AG04449 (cell line): Measurements from ENCODE around the gene DROSHA.

ENCODE experiments used
- CTCF ChIA-PET: fragments of 350-600 bp; formaldehyde crosslinking; extraction: SDS; loops from one replicate; lab custom pipeline; 2021; ENCODE audit warnings: antibody characterized with exemption; lab: Yijun Ruan, JAX
- POLR2A ChIA-PET: fragments of 400-600, 350-600 bp; formaldehyde crosslinking; extraction: SDS; loops from one replicate; lab custom pipeline; 2020; ENCODE audit warnings: antibody characterized with exemption, inconsistent platforms; lab: Yijun Ruan, JAX
- DNase-seq: peaks from one replicate; pipeline ENCODE4 v3.0.0-alpha.2; 2010; ENCODE audit warnings: low read depth, low spot score
- H3K4me3 ChIP-seq: 2 replicates; pipeline ENCODE4 v1.5.1; 2011; ENCODE audit warnings: low read depth, mild to moderate bottlenecking, control low read depth, low read length
- TF ChIP-seq, protein P1 (sequence below): IDR thresholded peaks from one replicate; pipeline ENCODE4 v1.5.1; 2011; ENCODE audit warnings: mild to moderate bottlenecking, moderate library complexity, low read length, control low read depth, inconsistent platforms; ENCODE audit not compliant: insufficient read depth; ENCODE audit errors: missing control alignments

Gene DROSHA

DNA sequence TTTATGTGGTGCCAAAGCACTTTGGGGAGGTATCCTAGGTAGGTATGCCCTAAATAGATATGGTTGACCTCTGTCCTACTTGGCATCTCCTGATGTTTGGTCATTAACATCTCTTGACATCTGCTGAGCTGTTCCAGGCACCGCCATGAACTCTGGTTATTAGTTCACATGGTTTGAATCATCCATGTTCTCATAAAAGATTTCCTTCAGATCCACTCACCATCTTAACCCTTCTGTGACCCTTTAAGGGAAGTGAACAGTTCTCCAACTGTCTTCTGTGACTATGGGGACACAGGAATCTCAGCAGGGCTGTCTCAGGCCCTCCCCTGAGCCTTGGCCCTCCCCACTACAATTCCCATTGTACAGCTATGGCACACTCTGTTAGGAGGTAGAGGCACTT, 170.7 kb downstream of the DROSHA start:
- ChIA-PET CTCF (no interaction called here), POLR2A (no interaction called here)
- peak; percentile 53 for DNase-seq
- no peak overlapping the region for H3K4me3 ChIP-seq
- TF ChIP-seq, protein P1, sequence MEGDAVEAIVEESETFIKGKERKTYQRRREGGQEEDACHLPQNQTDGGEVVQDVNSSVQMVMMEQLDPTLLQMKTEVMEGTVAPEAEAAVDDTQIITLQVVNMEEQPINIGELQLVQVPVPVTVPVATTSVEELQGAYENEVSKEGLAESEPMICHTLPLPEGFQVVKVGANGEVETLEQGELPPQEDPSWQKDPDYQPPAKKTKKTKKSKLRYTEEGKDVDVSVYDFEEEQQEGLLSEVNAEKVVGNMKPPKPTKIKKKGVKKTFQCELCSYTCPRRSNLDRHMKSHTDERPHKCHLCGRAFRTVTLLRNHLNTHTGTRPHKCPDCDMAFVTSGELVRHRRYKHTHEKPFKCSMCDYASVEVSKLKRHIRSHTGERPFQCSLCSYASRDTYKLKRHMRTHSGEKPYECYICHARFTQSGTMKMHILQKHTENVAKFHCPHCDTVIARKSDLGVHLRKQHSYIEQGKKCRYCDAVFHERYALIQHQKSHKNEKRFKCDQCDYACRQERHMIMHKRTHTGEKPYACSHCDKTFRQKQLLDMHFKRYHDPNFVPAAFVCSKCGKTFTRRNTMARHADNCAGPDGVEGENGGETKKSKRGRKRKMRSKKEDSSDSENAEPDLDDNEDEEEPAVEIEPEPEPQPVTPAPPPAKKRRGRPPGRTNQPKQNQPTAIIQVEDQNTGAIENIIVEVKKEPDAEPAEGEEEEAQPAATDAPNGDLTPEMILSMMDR = no peak

DNA sequence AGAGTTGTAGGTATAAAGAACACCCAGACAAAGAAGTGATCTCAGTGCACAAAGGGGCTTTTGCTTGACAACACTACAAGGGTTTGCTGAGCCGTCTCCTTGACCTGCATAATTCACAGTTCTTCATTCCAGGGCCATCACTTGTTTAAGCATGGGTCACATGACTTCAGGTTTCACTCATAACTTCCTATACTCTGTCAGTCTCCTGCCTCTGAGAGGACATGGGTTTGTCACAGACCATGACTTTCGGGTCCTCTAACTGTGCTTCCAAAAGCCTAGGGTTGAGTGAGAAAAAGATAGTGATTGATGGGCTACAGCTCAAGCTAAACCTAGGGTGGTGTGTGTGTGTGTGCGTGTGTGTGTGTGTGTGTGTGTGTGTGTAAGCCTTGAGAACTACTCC, 172.1 kb downstream of the DROSHA start:
- DNase-seq = no peak
- CTCF ChIA-PET = interaction anchor here (0.9 to 1.3 kb wide), 4 partner anchors 17 to 90 kb away, joined by 3 read pairs; no protein-coding TSS in a partner anchor
- no peak overlapping the region for H3K4me3 ChIP-seq
- TF ChIP-seq, protein P1 = no peak
- POLR2A ChIA-PET = no interaction called here

DNA sequence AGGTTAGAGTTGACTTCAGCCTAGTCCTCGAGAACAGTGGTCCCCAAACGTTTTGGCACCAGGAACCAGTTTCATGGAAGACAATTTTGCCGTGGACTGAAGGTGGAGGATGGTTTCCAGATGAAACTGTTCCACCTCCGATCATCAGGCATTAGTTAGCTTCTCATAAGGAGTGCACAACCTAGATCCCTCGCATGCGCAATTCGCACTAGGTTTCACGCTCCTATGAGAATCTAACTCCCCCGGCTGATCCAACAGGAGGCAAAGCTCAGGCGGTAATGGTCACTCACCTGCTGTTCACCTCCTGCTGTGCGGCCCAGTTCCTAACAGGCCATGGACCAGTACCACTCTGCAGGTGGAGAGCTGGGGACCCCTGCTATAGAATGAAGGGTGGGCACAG, 174.9 kb downstream of the DROSHA start:
- ChIA-PET CTCF (no interaction called here), POLR2A (no interaction called here)
- no peak for DNase-seq
- TF ChIP-seq, protein P1 = no peak
- H3K4me3 ChIP-seq = no peak overlapping the region

DNA sequence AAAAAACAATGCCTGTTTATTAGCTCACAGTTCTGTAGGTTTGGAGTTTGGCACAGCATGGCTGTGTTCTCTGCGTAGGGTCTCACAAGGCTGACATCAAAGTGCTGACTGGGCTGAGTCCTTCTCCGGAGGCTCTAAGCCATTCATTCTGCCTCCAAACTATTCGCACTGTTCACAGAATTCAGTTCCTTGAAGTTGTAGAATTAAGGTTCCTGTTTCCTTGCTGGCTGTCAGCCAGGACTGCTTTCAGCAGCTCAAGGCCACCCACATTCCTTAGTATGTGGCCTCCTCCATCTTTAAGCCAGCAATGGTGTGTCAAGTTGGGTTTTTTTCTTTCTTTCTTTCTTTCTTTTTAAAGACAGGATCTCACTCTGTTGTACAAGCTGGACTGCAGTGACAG, 176.6 kb downstream of the DROSHA start:
- DNase-seq = no peak
- TF ChIP-seq, protein P1 = no peak
- CTCF ChIA-PET = no interaction called here
- H3K4me3 ChIP-seq = no peak overlapping the region
- POLR2A ChIA-PET = no interaction called here
